Measurements from ENCODE around the gene RGMB. TPM values are rescaled to one million over a fixed set of nuclear protein-coding genes. Genes with fewer than 3 reads are reported as not detected.
"Not testable (repeated sequence)": the region's sequence is repeated elsewhere in the genome, so short reads cannot be mapped to it uniquely, and the experiment has no call there.

Gene RGMB
- total RNA-seq, 1 experiment from 2014 or later, result 35.8 TPM

DNA sequence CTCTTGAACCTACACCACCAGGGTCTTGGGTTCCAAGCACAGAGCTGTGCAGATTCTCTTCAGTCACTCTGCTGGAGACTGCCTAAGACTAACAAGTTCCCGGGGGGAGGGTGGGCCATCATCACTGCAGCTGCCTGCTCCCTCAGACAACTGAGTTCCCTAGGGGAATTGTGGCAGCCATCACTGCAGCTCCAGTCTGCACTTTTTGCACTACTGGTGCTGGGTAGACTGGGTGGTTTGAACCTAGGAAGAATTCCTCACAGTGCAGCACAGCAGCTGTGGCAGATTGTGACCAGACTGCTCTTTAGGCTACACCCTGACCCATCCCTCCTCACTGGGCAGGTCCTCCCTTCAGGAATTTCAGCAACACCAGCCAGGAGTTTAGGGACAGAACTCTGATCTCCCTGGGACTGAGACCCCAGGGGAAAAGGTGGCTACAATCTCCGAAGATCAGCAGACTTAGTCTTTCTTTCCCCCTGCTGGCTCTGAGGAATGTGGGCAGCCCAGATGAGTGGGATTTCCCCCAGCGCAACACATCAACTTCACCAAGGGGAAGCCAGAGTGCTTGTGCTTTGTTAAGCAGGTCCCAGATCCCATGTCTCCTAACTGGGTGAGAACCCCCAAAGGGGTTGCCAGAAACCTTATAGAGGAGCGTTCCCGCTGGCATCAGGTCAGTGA, 30.9 kb upstream of the RGMB start:
- intact Hi-C loops (cut with micrococcal nuclease; ENCODE audit: unreplicated experiment), result no loop called here
- H3K4me1 Mint-ChIP-seq (ENCODE audit: low read depth, unreplicated experiment), result no peaks in the 10 kb centered on the region
- DNase-seq, result no peak
- CTCF ChIA-PET, result no interaction called here
- H3K36me3 Mint-ChIP-seq (ENCODE audit: insufficient read depth, unreplicated experiment), result no peaks in the 10 kb centered on the region
- no peak overlapping the region for H3K27ac Mint-ChIP-seq (ENCODE audit: unreplicated experiment)
- H3K9me3 Mint-ChIP-seq (ENCODE audit: low read depth, unreplicated experiment), result no peaks in the 10 kb centered on the region
- no TSS peak for BruUV-seq (replicated peaks)
- TF ChIP-seq, protein P1, sequence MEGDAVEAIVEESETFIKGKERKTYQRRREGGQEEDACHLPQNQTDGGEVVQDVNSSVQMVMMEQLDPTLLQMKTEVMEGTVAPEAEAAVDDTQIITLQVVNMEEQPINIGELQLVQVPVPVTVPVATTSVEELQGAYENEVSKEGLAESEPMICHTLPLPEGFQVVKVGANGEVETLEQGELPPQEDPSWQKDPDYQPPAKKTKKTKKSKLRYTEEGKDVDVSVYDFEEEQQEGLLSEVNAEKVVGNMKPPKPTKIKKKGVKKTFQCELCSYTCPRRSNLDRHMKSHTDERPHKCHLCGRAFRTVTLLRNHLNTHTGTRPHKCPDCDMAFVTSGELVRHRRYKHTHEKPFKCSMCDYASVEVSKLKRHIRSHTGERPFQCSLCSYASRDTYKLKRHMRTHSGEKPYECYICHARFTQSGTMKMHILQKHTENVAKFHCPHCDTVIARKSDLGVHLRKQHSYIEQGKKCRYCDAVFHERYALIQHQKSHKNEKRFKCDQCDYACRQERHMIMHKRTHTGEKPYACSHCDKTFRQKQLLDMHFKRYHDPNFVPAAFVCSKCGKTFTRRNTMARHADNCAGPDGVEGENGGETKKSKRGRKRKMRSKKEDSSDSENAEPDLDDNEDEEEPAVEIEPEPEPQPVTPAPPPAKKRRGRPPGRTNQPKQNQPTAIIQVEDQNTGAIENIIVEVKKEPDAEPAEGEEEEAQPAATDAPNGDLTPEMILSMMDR (IDR thresholded peaks at IDR 0.05; ENCODE audit: unreplicated experiment), result no peak
- H3K27me3 Mint-ChIP-seq (ENCODE audit: unreplicated experiment), result peaks cover 44% of the 10 kb centered on the region
- no peak overlapping the region for H3K4me3 Mint-ChIP-seq (ENCODE audit: low read depth, unreplicated experiment)

DNA sequence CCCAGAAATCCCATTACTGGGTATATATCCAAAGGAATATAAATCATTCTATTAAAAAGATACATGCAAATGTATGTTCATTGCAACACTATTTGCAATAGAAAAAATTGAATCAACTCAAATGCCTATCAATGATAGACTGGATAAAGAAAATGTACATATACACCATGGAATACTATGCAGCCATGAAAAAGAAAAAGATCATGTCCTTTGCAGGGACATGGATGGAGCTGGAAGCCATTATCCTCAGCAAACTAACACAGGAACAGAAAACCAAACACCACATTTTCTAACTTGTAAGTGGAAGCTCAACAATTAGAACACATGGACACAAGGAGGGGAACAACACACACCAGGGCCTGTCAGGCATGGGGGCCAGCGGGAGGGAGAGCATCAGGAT, 25.2 kb upstream of the RGMB start:
- intact Hi-C loops (cut with micrococcal nuclease; ENCODE audit: unreplicated experiment); H3K9me3 Mint-ChIP-seq (ENCODE audit: low read depth, unreplicated experiment); H3K27ac Mint-ChIP-seq (ENCODE audit: unreplicated experiment); H3K4me1 Mint-ChIP-seq (ENCODE audit: low read depth, unreplicated experiment); H3K36me3 Mint-ChIP-seq (ENCODE audit: insufficient read depth, unreplicated experiment); BruUV-seq (replicated peaks); DNase-seq; H3K4me3 Mint-ChIP-seq (ENCODE audit: low read depth, unreplicated experiment): not testable (repeated sequence)
- H3K27me3 Mint-ChIP-seq (ENCODE audit: unreplicated experiment), result peaks cover 35% of the 10 kb centered on the region
- CTCF ChIA-PET, result interaction anchor here (0.6 kb wide), 1 partner anchor 86 kb away, joined by 7 read pairs; no protein-coding TSS in a partner anchor

DNA sequence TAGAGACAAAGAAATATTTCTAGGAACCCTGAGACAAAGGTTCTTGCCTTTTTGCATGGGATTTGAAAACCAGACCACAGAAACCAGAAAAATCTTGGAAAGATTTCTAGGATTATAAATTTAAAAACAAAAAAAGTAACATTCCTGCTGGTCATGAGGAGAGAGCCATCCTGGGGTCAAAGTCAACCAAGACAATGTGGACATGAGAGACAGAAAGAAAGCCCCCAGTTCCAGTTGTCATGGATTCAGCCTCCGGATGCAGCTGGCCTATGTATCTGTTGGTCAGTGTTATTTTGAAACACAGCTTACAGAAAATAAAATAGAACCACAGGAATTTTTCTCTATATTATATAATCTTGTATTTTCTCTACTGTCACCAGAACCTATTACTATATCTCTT, 24.4 kb upstream of the RGMB start:
- TF ChIP-seq, protein P1 (IDR thresholded peaks at IDR 0.05; ENCODE audit: unreplicated experiment), result no peak
- Mint-ChIP-seq H3K9me3 (ENCODE audit: low read depth, unreplicated experiment) (no peaks in the 10 kb centered on the region), H3K27me3 (ENCODE audit: unreplicated experiment) (peaks cover 27% of the 10 kb centered on the region), H3K36me3 (ENCODE audit: insufficient read depth, unreplicated experiment) (no peaks in the 10 kb centered on the region), H3K27ac (ENCODE audit: unreplicated experiment) (no peak overlapping the region), H3K4me1 (ENCODE audit: low read depth, unreplicated experiment) (peaks cover 6% of the 10 kb centered on the region), H3K4me3 (ENCODE audit: low read depth, unreplicated experiment) (no peak overlapping the region)
- CTCF ChIA-PET, result no interaction called here
- no TSS peak for BruUV-seq (replicated peaks)
- intact Hi-C loops (cut with micrococcal nuclease; ENCODE audit: unreplicated experiment), result no loop called here
- no peak for DNase-seq

DNA sequence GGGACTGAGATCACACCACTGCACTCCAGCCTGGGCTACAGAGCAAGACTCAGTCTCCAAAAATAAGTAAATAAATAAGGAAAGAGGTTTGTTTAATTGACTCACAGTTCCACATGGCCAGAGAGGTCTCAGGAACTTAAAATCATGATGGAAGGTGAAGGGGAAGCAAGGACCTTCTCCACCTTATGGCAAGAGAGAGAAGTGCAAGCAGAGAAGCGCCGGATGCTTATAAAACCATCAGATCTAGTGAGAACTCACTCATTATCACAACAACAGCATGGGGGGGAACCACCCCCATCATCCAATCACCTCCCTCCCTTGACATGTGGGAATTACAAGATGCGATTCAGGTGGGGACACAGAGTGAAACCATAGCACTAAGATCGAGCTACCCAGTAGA, 22.8 kb upstream of the RGMB start:
- intact Hi-C loops (cut with micrococcal nuclease; ENCODE audit: unreplicated experiment), result no loop called here
- no peak overlapping the region for H3K27ac Mint-ChIP-seq (ENCODE audit: unreplicated experiment)

DNA sequence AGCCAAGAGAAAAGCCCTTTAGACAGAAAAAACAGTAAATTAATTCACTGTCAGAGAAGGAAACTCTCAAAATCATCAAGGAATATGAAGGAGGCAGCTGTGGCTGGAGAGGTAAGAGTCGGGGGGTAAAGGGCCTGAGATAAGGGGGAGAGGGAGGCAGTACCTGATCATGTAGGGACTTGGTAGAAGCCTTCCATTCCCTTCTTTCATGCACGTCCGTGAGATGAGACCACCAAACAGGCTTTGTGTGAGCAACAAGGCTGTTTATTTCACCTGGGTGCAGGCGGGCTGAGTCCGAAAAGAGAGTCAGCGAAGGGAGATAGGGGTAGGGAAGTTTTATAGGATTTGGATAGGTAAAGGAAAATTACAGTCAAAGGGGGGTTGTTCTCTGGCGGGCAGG, 21.1 kb upstream of the RGMB start:
- H3K27ac Mint-ChIP-seq (ENCODE audit: unreplicated experiment); H3K36me3 Mint-ChIP-seq (ENCODE audit: insufficient read depth, unreplicated experiment); intact Hi-C loops (cut with micrococcal nuclease; ENCODE audit: unreplicated experiment); H3K27me3 Mint-ChIP-seq (ENCODE audit: unreplicated experiment); DNase-seq; H3K9me3 Mint-ChIP-seq (ENCODE audit: low read depth, unreplicated experiment); CTCF ChIA-PET; H3K4me3 Mint-ChIP-seq (ENCODE audit: low read depth, unreplicated experiment); BruUV-seq (replicated peaks): not testable (repeated sequence)
- peaks cover 15% of the 10 kb centered on the region for H3K4me1 Mint-ChIP-seq (ENCODE audit: low read depth, unreplicated experiment)

More for the DNA sequence above, 22.8 kb upstream of the RGMB start:
- CTCF ChIA-PET, result interaction anchor here (0.6 to 0.9 kb wide), 2 partner anchors 18 to 1703 kb away, joined by 3 read pairs; no protein-coding TSS in a partner anchor
- TF ChIP-seq, protein P1 (IDR thresholded peaks at IDR 0.05; ENCODE audit: unreplicated experiment), result peak; percentile 63
- Mint-ChIP-seq H3K9me3 (ENCODE audit: low read depth, unreplicated experiment) (no peaks in the 10 kb centered on the region), H3K27me3 (ENCODE audit: unreplicated experiment) (peaks cover 11% of the 10 kb centered on the region), H3K4me3 (ENCODE audit: low read depth, unreplicated experiment) (no peak overlapping the region), H3K36me3 (ENCODE audit: insufficient read depth, unreplicated experiment) (no peaks in the 10 kb centered on the region), H3K4me1 (ENCODE audit: low read depth, unreplicated experiment) (peaks cover 12% of the 10 kb centered on the region)
- no TSS peak for BruUV-seq (replicated peaks)
- peak; percentile 27 for DNase-seq

DNA sequence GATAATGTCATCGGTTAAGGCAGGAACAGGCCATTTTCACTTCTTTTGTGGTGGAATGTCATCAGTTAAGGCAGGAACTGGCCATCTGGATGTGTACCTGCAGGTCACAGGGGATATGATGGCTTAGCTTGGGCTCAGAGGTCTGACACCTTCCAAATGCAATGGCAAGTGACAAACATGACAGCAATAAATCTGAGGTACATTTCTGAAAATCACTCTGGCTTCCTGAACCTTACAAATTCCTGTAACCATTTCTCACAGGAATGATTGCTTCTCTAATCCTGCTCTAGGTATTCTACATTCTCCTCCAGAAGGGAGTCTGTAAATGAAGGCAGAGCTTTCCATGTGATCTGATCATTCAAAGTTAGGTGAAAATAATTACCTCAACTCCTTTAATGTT, 20.7 kb upstream of the RGMB start:
- H3K36me3 Mint-ChIP-seq (ENCODE audit: insufficient read depth, unreplicated experiment); H3K27me3 Mint-ChIP-seq (ENCODE audit: unreplicated experiment); DNase-seq; intact Hi-C loops (cut with micrococcal nuclease; ENCODE audit: unreplicated experiment); H3K4me3 Mint-ChIP-seq (ENCODE audit: low read depth, unreplicated experiment); BruUV-seq (replicated peaks); H3K9me3 Mint-ChIP-seq (ENCODE audit: low read depth, unreplicated experiment); CTCF ChIA-PET; H3K27ac Mint-ChIP-seq (ENCODE audit: unreplicated experiment): not testable (repeated sequence)
- peaks cover 15% of the 10 kb centered on the region for H3K4me1 Mint-ChIP-seq (ENCODE audit: low read depth, unreplicated experiment)
